ENCODE data around the gene PCDHGC5. TPM values are rescaled to one million over a fixed set of nuclear protein-coding genes. Genes with fewer than 3 reads are reported as not detected.

PCDHGC5 gene
- total RNA-seq, 4 donors from 2014 or later = 3.1 to 5.9 (median 3.8) TPM

DNA sequence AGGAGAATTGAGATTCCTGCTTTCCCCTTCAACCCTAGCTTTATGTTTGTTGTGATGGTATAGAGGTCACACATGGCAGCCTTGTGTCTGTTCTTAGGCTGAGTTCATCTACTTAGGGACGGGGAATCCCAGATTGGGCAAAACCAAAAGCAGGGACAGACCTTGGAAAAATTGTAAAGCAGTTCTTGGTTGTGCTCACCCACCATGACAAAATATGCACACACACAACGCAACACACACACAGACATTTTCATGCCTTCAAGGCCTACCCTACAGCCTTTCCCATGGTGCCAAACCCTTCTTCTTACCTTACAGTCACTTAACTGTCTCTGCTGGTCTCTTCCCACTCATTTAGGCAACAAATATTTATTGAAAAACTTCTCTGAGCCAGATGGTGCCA lies 14.8 kb downstream of the PCDHGC5 start:
- Histone ChIP-seq H3K27me3 (no peaks in the 10 kb centered on the region), H3K9me3 (no peaks in the 10 kb centered on the region), H3K36me3 (peaks cover 0 to 59% (median 0%) of the 10 kb centered on the region in 3 donors), H3K27ac (no peak overlapping the region), H3K4me1 (peaks cover 0 to 28% (median 19%) of the 10 kb centered on the region in 4 donors), H3K4me3 (no peak overlapping the region)
- WGBS, 2 donors = 87 to 98% methylated on average over 2 of the region's 2 CpGs
- no peak for TF ChIP-seq POLR2A (IDR thresholded peaks at IDR 0.05)
- TF ChIP-seq, protein P1, sequence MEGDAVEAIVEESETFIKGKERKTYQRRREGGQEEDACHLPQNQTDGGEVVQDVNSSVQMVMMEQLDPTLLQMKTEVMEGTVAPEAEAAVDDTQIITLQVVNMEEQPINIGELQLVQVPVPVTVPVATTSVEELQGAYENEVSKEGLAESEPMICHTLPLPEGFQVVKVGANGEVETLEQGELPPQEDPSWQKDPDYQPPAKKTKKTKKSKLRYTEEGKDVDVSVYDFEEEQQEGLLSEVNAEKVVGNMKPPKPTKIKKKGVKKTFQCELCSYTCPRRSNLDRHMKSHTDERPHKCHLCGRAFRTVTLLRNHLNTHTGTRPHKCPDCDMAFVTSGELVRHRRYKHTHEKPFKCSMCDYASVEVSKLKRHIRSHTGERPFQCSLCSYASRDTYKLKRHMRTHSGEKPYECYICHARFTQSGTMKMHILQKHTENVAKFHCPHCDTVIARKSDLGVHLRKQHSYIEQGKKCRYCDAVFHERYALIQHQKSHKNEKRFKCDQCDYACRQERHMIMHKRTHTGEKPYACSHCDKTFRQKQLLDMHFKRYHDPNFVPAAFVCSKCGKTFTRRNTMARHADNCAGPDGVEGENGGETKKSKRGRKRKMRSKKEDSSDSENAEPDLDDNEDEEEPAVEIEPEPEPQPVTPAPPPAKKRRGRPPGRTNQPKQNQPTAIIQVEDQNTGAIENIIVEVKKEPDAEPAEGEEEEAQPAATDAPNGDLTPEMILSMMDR (IDR thresholded peaks at IDR 0.05) = no peak
- TF ChIP-seq EP300 (IDR thresholded peaks at IDR 0.05) = no peak
- DNase-seq (ENCODE audit: low spot score in 2 of 2) = no peak

DNA sequence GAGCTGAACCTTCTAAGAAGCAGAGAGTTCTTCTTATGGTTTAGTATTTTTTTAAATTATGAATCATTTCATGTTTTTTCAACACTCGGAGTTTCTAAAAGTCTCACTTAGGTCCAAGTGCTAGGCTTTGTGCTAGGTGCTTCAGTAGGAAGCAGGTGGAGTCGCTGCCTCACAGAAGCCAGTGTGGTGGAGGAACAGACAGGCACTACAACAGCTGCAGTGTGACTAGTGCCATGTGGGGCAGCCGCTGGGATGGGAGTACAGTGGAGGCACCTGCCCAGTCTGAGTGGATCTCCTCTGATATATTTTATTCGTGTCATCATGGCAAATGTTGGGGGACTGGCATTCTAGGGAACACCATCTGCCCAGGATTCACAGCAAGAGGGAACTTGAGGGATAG lies 15.3 kb downstream of the PCDHGC5 start:
- Histone ChIP-seq H3K27ac (no peak overlapping the region), H3K36me3 (peaks cover 0 to 54% (median 0%) of the 10 kb centered on the region in 3 donors), H3K27me3 (no peaks in the 10 kb centered on the region), H3K4me1 (peaks cover 0 to 33% (median 22%) of the 10 kb centered on the region in 4 donors), H3K9me3 (no peaks in the 10 kb centered on the region), H3K4me3 (no peak overlapping the region)
- TF ChIP-seq, protein P1 (IDR thresholded peaks at IDR 0.05) = no peak
- TF ChIP-seq POLR2A (IDR thresholded peaks at IDR 0.05) = no peak
- DNase-seq (ENCODE audit: low spot score in 2 of 2) = no peak
- 93 to 98% methylated on average over 4 of the region's 4 CpGs for WGBS, 2 donors

DNA sequence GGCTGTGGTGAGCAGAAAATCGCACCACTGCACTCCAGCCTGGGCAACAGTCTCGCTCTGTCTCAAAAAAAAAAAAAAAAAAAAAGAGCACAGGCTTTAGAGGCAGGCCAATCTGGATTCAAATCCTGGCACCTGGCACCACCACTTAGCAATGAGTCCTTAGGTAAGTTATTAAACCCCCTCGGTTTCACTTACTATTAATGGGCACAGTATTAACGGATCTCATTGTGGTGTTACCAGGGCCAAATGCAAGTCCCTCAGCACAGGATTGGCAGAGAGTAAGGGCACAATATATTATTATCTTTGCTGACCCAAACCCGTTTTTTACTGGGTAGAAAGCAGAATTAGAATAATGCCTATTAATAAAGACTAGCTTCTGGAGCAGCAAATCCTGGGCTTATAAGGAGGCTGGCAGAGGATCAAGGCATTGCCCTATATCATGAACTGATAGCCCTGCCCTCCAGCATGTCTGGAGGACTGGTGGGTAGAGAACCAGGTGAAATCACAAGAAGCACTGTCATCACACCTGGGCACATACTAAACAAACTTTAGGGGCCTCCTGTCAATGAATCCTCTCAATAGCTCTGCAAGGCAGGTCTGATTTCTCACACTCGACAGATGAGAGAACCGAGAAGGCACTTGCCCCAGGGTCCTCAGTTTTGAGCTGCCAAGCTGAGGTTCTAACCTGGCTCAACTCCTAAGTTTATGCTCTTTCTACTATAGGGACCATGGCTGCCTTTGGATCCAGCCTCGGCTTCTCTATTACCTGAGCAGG lies 17.7 kb downstream of the PCDHGC5 start:
- no peak for DNase-seq (ENCODE audit: low spot score in 2 of 2)
- Histone ChIP-seq H3K4me1 (peaks cover 0 to 45% (median 32%) of the 10 kb centered on the region in 4 donors), H3K4me3 (no peak overlapping the region), H3K36me3 (peaks cover 0 to 50% (median 0%) of the 10 kb centered on the region in 3 donors), H3K9me3 (no peaks in the 10 kb centered on the region), H3K27me3 (no peaks in the 10 kb centered on the region), H3K27ac (peak overlapping the region in 2 of 4 donors; percentile 66 to 92)
- TF ChIP-seq EP300 (IDR thresholded peaks at IDR 0.05) (no peak), POLR2A (IDR thresholded peaks at IDR 0.05) (no peak)
- TF ChIP-seq, protein P1 (IDR thresholded peaks at IDR 0.05) = no peak
- WGBS, 2 donors = 84 to 91% methylated on average over 8 of the region's 8 CpGs

DNA sequence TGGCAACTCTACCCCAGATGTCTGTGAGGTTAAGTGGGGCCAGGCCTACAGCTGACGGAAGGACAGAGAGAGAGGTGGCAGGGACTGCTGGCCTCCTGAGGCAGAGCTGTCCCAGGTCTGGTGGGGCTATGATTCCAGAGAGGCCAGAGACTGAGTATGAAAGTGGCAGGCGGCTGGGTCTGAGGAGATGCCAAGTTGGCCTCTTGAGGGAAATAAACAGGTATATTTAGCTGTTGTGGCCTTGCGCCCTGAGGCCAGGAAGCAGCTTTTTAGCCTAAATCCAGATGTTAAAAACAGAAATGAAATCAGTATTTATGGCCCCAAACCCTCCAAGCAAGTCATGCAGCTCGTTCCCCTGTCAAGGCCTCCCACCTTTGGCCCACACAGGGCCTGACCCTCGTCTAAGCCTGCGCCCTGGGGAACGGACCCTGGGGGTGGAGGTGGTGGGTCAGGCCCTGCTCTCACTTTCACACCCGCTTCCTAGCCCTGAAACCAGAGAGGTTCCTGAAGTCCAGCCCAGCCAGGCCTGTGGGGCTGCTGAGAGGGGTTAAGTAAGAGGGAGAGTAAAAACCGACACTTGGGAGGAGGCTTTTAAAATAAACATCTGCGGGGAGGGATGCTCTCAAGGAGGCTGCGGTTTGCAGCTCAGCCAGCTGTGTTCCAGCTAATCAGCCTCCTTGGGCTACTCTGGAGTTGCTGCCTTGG lies 18.7 kb downstream of the PCDHGC5 start:
- 41 to 45% methylated on average over 11 of the region's 11 CpGs for WGBS, 2 donors
- Histone ChIP-seq H3K4me3 (peak overlapping the region in 1 of 4 donors; percentile 46), H3K4me1 (peaks cover 0 to 50% (median 32%) of the 10 kb centered on the region in 4 donors), H3K36me3 (peaks cover 0 to 49% (median 0%) of the 10 kb centered on the region in 3 donors), H3K27ac (peak overlapping the region; percentile 50 to 95 (median 78)), H3K27me3 (no peaks in the 10 kb centered on the region), H3K9me3 (no peaks in the 10 kb centered on the region)
- TF ChIP-seq POLR2A (IDR thresholded peaks at IDR 0.05) = no peak
- TF ChIP-seq EP300 (IDR thresholded peaks at IDR 0.05) = peak in 1 of 2 donors; percentile 46
- peak; percentile 60 to 62 for DNase-seq (ENCODE audit: low spot score in 2 of 2)

DNA sequence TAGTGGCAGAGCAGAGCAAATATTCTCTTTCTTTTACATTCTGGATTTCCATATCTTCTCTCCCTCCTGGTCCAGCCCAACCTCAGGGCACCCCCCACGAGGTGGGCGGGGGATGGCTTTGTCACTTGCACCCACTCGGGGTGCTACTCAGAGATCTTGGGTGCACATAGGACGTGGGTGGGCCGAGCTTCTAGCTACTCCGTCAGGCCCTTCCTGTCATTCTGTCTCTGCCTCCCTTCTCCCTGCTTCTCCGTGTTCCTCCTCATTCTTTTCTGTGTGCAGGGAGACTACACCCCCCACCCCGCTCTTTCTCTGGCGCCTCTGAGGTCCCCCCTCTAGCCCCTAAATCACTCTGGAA lies 19.5 kb downstream of the PCDHGC5 start:
- no peak for DNase-seq (ENCODE audit: low spot score in 2 of 2)
- 18 to 27% methylated on average over 9 of the region's 9 CpGs for WGBS, 2 donors

More for the DNA sequence above, 19.5 kb downstream of the PCDHGC5 start:
- H3K4me1 ChIP-seq = peaks cover 0 to 59% (median 33%) of the 10 kb centered on the region in 4 donors
- no peaks in the 10 kb centered on the region for H3K27me3 ChIP-seq
- TF ChIP-seq, protein P1 (IDR thresholded peaks at IDR 0.05) = no peak
- TF ChIP-seq POLR2A (IDR thresholded peaks at IDR 0.05) (no peak), EP300 (IDR thresholded peaks at IDR 0.05) (no peak)
- H3K36me3 ChIP-seq = peaks cover 0 to 41% (median 0%) of the 10 kb centered on the region in 3 donors
- H3K9me3 ChIP-seq = no peaks in the 10 kb centered on the region
- peak overlapping the region; percentile 50 to 95 (median 78) for H3K27ac ChIP-seq
- peak overlapping the region in 3 of 4 donors; percentile 10 to 46 (median 40) for H3K4me3 ChIP-seq

Data from tibial nerve (tissue), 4 donors.